Mesenchymal stem cell (in vitro differentiated cells and primary cell): ENCODE data around the gene MRPS27.

Experiments used
- DNase-seq: peaks from one replicate; pipeline ENCODE4 v3.0.0-alpha.2; 2013
- H2AFZ ChIP-seq: one replicate; pipeline ENCODE4 v1.6.1; 2013; ENCODE audit warnings: low read depth, mild to moderate bottlenecking, control low read depth, inconsistent platforms, low read length, moderate library complexity
- H2AK5ac ChIP-seq: 2 replicates; pipeline ENCODE4 v1.6.1; 2013; ENCODE audit warnings: low read length, moderate library complexity, mild to moderate bottlenecking, inconsistent platforms; ENCODE audit not compliant: severe bottlenecking
- H2BK120ac ChIP-seq: one replicate; pipeline ENCODE4 v1.6.1; 2013; ENCODE audit warnings: low read depth, mild to moderate bottlenecking, inconsistent platforms, low read length, moderate library complexity
- H2BK12ac ChIP-seq, 2 experiments: one replicate each; pipeline ENCODE4 v1.6.1; 2013; ENCODE audit warnings: inconsistent platforms in 2 of 2, low read length in 2 of 2, mild to moderate bottlenecking in 2 of 2, moderate library complexity in 2 of 2, control low read depth in 1 of 2
- H2BK15ac ChIP-seq: one replicate; pipeline ENCODE4 v1.6.1; 2013; ENCODE audit warnings: mild to moderate bottlenecking, low read depth, inconsistent platforms; ENCODE audit not compliant: poor library complexity, severe bottlenecking
- H2BK5ac ChIP-seq: 2 replicates; pipeline ENCODE4 v1.6.1; 2013; ENCODE audit warnings: low read depth, mild to moderate bottlenecking, low read length, control low read depth, inconsistent platforms; ENCODE audit not compliant: poor library complexity, severe bottlenecking
- H3K14ac ChIP-seq, 2 experiments: one replicate each; pipeline ENCODE4 v1.6.1; 2013; ENCODE audit warnings: inconsistent platforms in 2 of 2, low read length in 2 of 2, control low read depth in 1 of 2, mild to moderate bottlenecking in 1 of 2, moderate library complexity in 1 of 2
- H3K18ac ChIP-seq, 2 experiments: one replicate each; pipeline ENCODE4 v1.6.1; 2013; ENCODE audit warnings: inconsistent platforms in 2 of 2, low read length in 2 of 2, control low read depth in 1 of 2, low read depth in 1 of 2, mild to moderate bottlenecking in 1 of 2
- H3K23ac ChIP-seq, 2 experiments: one replicate each; pipeline ENCODE4 v1.6.1; 2013; ENCODE audit warnings: inconsistent platforms in 2 of 2, low read length in 2 of 2, mild to moderate bottlenecking in 2 of 2, moderate library complexity in 2 of 2, control low read depth in 1 of 2
- H3K27ac ChIP-seq: 2 replicates; pipeline ENCODE4 v1.5.1; 2013; ENCODE audit warnings: mild to moderate bottlenecking, moderate library complexity, low read length, control low read depth, inconsistent platforms; ENCODE audit not compliant: poor library complexity, severe bottlenecking
- H3K27me3 ChIP-seq, 2 experiments: 2 replicates each; pipeline versions ENCODE4 v1.6.1 to v1.7.0; 2013; ENCODE audit warnings: low read length in 2 of 2, mild to moderate bottlenecking in 2 of 2, moderate library complexity in 2 of 2, control low read depth in 1 of 2, inconsistent platforms in 1 of 2; ENCODE audit not compliant: control insufficient read depth in 1 of 2, insufficient read depth in 1 of 2
- H3K36me3 ChIP-seq, 2 experiments: 2 replicates each; pipeline versions ENCODE4 v1.6.1 to v1.7.0; 2013; ENCODE audit warnings: low read length in 2 of 2, control low read depth in 1 of 2, inconsistent platforms in 1 of 2, low read depth in 1 of 2, mild to moderate bottlenecking in 1 of 2; ENCODE audit not compliant: insufficient read depth in 2 of 2, control insufficient read depth in 1 of 2
- H3K4ac ChIP-seq, 2 experiments: one replicate each; pipeline ENCODE4 v1.6.1; 2013; ENCODE audit warnings: inconsistent platforms in 2 of 2, low read length in 2 of 2, mild to moderate bottlenecking in 2 of 2, moderate library complexity in 2 of 2, control low read depth in 1 of 2, low read depth in 1 of 2
- H3K4me1 ChIP-seq: 2 replicates; pipeline ENCODE4 v1.6.1; 2013; ENCODE audit warnings: low read depth, low read length, control low read depth; ENCODE audit not compliant: control insufficient read depth, insufficient read depth
- H3K4me2 ChIP-seq: 2 replicates; pipeline ENCODE4 v1.6.1; 2013; ENCODE audit warnings: low read length, mild to moderate bottlenecking, inconsistent platforms; ENCODE audit not compliant: poor library complexity, severe bottlenecking
- H3K4me3 ChIP-seq, 2 experiments: 2 replicates each; pipeline versions ENCODE4 v1.5.1 to v1.7.0; 2013; ENCODE audit warnings: low read length in 2 of 2, mild to moderate bottlenecking in 2 of 2, control low read depth in 1 of 2, low read depth in 1 of 2; ENCODE audit not compliant: insufficient read depth in 1 of 2
- H3K79me1 ChIP-seq: replicated peaks from 2 replicates; pipeline ENCODE4 v1.6.1; 2013; ENCODE audit warnings: mild to moderate bottlenecking, control low read depth, low read length, inconsistent platforms; ENCODE audit not compliant: poor library complexity, severe bottlenecking
- H3K9ac ChIP-seq: 2 replicates; pipeline ENCODE4 v1.7.0; 2013; ENCODE audit warnings: mild to moderate bottlenecking, low read length, moderate library complexity
- H3K9me3 ChIP-seq: 2 replicates; pipeline ENCODE4 v1.7.0; 2013; ENCODE audit warnings: mild to moderate bottlenecking, low read length; ENCODE audit not compliant: control insufficient read depth
- H4K8ac ChIP-seq: one replicate; pipeline ENCODE4 v1.6.1; 2013; ENCODE audit warnings: inconsistent platforms, mild to moderate bottlenecking, low read length, moderate library complexity
- H4K91ac ChIP-seq: one replicate; pipeline ENCODE4 v1.6.1; 2013; ENCODE audit warnings: mild to moderate bottlenecking, low read length, inconsistent platforms
- WGBS: methylation state at CpG from one replicate; pipeline ENCODE4 v1.1.7; 2013; ENCODE audit warnings: mixed read lengths; 5-methylcytosine and 5-hydroxymethylcytosine counted together

MRPS27 gene

DNA sequence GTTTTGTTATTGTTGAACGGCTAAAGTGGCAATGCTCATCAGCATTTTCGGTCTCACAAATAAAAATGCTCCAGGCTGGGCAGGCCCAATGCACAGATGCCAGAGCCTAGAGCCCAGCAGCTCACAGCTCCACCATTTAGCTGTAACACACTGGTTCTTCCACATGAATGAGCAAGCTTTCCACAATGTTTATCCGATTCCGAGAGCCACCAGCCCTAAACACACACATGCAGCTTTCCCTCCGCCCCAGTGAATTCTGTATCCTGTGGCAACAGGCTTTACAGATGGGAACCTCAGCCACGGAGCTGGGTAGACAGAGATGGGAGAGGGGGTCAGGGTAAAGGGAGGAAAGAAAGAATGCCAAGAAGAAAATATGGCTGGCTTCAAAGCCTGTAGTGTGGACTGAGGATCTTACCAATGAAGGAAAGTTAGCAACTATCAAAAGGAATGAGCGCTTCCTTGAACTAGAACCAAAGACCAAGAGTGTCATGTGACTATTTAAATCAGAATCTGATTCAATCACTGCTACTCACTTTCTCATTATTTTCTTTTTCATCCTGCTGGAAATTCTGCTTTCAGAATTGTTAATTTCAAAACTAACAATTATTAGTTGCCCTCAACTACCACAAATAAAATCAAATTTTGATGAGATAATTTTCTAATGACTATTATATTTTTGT lies 77.1 kb downstream of the MRPS27 start:
- no peak overlapping the region for H2AFZ ChIP-seq
- peaks cover 15% of the 10 kb centered on the region for H3K79me1 ChIP-seq
- no peak overlapping the region for H4K91ac ChIP-seq
- H3K4me2 ChIP-seq: no peak overlapping the region
- no peak overlapping the region for H3K4me3 ChIP-seq
- no peak overlapping the region for H3K4ac ChIP-seq
- no peak overlapping the region for H2BK15ac ChIP-seq
- H2BK120ac ChIP-seq: no peak overlapping the region
- peaks cover 6% of the 10 kb centered on the region for H3K4me1 ChIP-seq
- H4K8ac ChIP-seq: no peak overlapping the region
- no peak overlapping the region for H3K23ac ChIP-seq
- H3K27ac ChIP-seq: peak overlapping the region; percentile 64
- no peak overlapping the region for H2BK5ac ChIP-seq
- WGBS: 90% methylated on average over 7 of the region's 7 CpGs
- H3K9me3 ChIP-seq: no peaks in the 10 kb centered on the region
- peaks cover 0 to 1% of the 10 kb centered on the region in 2 experiments for H3K36me3 ChIP-seq
- H3K14ac ChIP-seq: no peak overlapping the region
- no peak overlapping the region for H3K9ac ChIP-seq
- no peak overlapping the region for H3K18ac ChIP-seq
- no peak overlapping the region for H2AK5ac ChIP-seq
- DNase-seq: peak; percentile 12
- no peaks in the 10 kb centered on the region for H3K27me3 ChIP-seq
- H2BK12ac ChIP-seq: no peak overlapping the region

DNA sequence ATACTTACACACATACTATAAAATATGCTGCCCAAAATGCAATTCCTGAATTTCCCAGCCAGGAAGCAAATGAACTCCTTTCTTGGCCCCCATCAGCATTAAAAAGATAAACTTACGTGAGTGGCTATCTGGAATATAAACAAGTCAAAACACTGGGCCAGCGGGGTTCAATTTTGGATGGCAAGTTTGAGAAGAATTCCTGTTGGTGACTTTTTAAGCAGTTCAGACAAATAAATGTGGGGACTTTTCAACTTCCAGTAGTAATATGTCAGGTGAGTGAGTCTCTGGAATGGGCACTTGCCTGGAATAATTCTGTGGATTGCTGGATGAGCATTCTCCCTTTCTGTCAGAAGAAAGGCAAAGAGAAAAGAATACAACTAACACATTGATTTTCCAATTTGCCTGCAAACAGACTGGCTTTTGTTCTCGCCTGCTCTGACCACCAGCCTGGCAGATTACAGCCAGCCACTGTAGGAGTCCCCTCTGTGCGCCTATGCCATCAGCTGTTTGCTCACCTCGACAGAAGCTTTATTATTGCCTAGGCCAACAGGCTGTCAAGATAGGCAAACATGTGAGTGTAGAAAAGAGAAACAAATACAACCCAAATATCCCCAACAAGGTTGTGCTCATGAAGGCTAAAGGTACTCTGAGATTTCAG lies 78.6 kb downstream of the MRPS27 start:
- Histone ChIP-seq H3K79me1 (peaks cover 15% of the 10 kb centered on the region), H2BK15ac (no peak overlapping the region), H3K23ac (no peak overlapping the region), H2BK120ac (no peak overlapping the region), H3K4me2 (no peak overlapping the region), H3K27me3 (no peaks in the 10 kb centered on the region), H3K18ac (no peak overlapping the region), H3K27ac (no peak overlapping the region), H3K4ac (no peak overlapping the region), H2BK5ac (no peak overlapping the region), H4K8ac (no peak overlapping the region), H3K4me1 (peaks cover 6% of the 10 kb centered on the region), H2AFZ (no peak overlapping the region), H3K4me3 (no peak overlapping the region), H4K91ac (no peak overlapping the region), H3K36me3 (peaks cover 0 to 16% of the 10 kb centered on the region in 2 experiments), H2BK12ac (no peak overlapping the region), H3K9ac (no peak overlapping the region), H3K14ac (no peak overlapping the region), H3K9me3 (no peaks in the 10 kb centered on the region), H2AK5ac (no peak overlapping the region)
- 97% methylated on average over 4 of the region's 5 CpGs for WGBS
- DNase-seq: no peak

DNA sequence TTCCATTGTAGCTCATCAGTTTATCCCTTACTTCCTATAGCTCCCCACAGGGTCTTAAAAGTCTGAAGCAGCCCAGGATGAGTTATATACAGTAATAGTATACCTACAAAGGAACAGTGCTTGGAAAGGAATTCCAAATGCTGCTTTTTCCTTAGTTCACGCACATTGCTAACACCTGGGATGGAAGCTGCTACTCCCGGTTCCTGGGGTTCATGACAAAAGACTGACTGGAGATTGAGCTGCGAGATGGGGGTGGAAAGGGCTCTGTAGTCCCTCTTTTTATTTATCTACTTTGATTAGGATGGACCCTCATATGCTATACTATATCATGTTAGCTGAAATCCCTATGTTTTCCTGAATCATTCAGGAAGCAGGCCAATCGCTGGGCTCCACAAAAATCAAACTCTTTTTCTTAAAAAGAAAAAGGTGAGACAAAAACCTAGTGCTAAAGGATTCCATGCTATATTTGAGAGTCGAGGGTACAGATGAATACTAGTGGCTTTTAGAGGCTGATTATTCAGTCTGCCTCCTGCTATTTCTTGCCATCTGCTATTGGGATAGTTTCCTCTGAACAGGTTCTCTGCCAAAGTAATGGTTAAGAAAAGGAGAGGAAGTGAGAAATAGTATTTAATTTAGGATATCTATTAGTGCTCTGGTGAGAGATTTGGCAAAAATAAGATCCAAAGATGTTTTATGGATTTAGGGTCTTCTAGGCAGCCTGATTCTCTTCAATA lies 81.2 kb downstream of the MRPS27 start:
- Histone ChIP-seq H3K18ac (no peak overlapping the region), H2AFZ (no peak overlapping the region), H3K4me2 (no peak overlapping the region), H2BK15ac (no peak overlapping the region), H3K4me3 (no peak overlapping the region), H4K91ac (no peak overlapping the region), H3K23ac (no peak overlapping the region), H2BK5ac (no peak overlapping the region), H3K14ac (no peak overlapping the region), H3K4ac (no peak overlapping the region), H3K27ac (no peak overlapping the region), H3K9ac (no peak overlapping the region), H4K8ac (no peak overlapping the region), H2BK120ac (no peak overlapping the region), H3K36me3 (peaks cover 0 to 20% of the 10 kb centered on the region in 2 experiments), H3K4me1 (peaks cover 6% of the 10 kb centered on the region), H2AK5ac (no peak overlapping the region), H3K9me3 (no peaks in the 10 kb centered on the region), H3K27me3 (no peaks in the 10 kb centered on the region), H3K79me1 (peaks cover 15% of the 10 kb centered on the region), H2BK12ac (no peak overlapping the region)
- DNase-seq: no peak
- WGBS: 89% methylated on average over 4 of the region's 5 CpGs

DNA sequence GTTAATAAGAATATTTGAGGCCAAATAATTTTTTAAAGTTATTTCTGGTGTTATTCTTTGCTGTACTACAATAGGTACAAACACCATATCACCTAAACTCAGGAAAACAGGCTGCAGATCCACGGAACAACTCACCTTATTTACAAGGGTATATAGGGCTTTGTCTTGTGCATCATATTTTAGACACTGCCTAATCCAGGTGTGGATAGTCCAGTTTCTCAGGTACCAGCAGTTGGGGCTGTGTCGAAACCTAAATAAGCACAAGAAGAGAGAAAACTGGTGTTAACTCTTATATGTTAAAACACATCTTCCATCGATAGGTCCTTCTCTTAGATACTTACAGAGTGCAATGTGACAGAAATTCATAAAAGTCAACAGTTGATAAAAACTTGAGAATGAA lies 82.2 kb downstream of the MRPS27 start:
- Histone ChIP-seq H3K4ac (no peak overlapping the region), H3K27ac (no peak overlapping the region), H3K18ac (no peak overlapping the region), H4K91ac (no peak overlapping the region), H3K9me3 (no peaks in the 10 kb centered on the region), H2BK15ac (no peak overlapping the region), H2AFZ (no peak overlapping the region), H3K9ac (no peak overlapping the region), H3K23ac (no peak overlapping the region), H3K14ac (no peak overlapping the region), H3K36me3 (peaks cover 0 to 25% of the 10 kb centered on the region in 2 experiments), H2AK5ac (no peak overlapping the region), H3K4me2 (no peak overlapping the region), H3K79me1 (peaks cover 12% of the 10 kb centered on the region), H2BK120ac (no peak overlapping the region), H3K4me1 (peaks cover 4% of the 10 kb centered on the region), H2BK12ac (no peak overlapping the region), H2BK5ac (no peak overlapping the region), H3K27me3 (no peaks in the 10 kb centered on the region), H3K4me3 (no peak overlapping the region), H4K8ac (no peak overlapping the region)
- DNase-seq: no peak
- 100% methylated on average over 1 of the region's 3 CpGs for WGBS
